SW 1271 (cell line): ENCODE measurements around the gene CD9.
"Not testable (repeated sequence)": the region's sequence is repeated elsewhere in the genome, so short reads cannot be mapped to it uniquely, and the experiment has no call there.

Experiments used
- DNase-seq, 2 experiments: peaks; one replicate each; lab custom pipeline; 2025; lab: John Stamatoyannopoulos, UW

The CD9 gene, protein sequence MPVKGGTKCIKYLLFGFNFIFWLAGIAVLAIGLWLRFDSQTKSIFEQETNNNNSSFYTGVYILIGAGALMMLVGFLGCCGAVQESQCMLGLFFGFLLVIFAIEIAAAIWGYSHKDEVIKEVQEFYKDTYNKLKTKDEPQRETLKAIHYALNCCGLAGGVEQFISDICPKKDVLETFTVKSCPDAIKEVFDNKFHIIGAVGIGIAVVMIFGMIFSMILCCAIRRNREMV

DNA sequence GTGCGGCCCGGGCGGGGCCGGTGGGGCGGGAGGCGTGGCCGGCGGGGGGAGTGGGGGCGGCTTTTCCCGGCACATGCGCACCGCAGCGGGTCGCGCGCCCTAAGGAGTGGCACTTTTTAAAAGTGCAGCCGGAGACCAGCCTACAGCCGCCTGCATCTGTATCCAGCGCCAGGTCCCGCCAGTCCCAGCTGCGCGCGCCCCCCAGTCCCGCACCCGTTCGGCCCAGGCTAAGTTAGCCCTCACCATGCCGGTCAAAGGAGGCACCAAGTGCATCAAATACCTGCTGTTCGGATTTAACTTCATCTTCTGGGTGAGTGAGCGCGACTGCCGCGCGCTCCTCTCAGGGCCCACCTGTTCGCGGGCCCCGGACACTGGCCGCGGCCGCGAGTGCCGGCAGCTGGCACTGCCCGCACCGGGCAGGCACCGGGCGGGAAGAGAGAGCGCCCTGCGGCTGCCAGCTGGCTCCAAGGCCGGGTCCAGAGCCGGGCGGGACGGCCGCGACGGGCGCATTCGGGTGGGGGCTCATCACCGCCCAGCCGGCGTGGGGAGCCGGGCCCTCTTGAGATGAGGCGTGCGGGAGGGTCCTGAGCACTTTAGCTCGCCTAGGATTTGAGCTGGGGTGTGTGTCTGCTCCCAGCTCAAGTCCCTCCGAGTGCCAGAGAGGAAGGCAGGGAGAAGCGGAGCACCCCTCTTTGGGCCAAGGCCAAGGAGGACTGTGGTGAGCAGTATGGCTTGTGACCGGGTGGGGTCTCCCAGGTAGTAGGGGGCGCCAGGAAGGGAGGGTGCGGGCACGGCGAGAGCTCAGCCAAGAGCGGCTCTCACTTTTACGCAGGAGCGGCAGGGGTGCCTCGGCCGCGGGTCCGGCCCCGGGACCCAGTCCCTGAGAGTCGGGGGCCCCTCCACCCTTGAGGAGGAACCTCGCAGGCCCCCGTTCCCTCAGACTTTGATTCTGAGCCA lies at the start of gene CD9:
Gene CD9 (plus strand): TSS at position 145 of the 957 bp plus-strand sequence. CDS start 100 bp downstream, at position 245.
- peak; percentile 43 to 73 for DNase-seq

DNA sequence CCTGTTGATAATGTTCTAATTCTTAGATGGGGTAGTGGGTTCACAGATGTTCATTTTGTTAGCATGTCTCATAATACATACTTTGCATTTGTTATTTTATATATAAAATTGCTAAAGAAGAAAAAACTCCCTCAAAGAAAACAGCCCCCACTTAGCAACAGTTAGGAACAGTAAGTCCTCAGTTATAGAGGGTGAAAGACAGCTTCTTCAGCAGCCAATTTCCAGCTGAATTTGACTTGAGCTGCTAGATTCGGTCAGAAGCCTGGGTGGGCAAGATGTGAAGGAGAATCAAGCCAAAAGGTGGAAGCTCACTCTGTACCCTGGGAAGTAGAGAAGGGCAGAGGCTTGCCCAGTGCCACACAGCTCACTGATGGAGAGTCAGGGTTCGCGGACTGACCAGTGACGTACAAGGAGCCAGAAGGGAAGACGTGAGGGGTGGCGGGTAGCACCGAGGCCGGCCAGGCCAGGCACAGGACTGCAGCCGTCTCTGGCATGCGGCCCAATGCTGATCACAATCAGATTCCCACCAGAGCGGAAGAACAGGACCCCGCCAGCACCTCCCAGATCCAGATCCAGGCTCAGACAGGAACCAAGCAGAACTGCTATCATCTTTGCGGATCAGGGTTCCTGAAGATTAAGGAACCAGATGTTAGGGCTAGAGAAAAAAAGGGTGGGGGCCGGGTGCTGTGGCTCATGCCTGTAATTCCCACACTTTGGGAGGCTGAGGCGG lies 45.3 kb upstream of the CD9 start:
- DNase-seq = no peak

DNA sequence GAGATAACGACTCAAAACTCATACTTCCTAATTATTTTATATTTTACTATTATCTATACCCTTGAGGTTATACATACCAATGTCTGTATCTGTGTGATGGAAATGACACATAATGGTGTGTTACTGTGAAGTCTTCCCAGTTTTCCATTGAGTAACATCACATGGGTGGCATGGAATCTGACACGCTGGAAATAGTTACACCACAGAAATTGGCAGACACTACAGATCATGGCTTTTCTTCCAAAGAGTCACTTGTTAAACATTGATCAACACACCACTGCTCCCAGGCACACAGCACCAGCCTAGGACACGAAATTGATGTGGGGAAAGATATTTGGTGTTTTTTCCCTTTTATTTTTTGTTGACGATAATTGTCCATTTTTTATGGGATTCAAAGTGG lies 42.7 kb upstream of the CD9 start:
- DNase-seq = no peak

DNA sequence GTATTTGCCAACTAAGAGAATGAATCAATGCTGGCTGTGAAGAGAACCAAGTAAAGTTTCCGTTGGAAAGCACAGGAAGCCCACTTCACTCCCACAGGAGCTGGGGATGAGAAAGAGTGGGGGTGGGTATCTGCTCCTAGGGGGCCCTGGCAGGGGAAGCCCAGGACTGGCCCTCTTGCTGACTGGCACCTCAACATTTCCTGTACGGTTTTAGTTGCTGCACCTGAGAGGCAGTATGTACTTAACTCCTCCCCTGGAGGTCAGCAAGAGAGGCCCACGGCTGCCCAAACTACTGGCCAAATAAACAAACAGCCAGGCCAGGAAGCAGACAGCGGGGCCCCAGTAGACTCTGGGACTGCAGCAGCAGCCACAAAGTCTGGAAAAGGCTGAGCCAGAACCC lies 41.9 kb upstream of the CD9 start:
- no peak for DNase-seq

DNA sequence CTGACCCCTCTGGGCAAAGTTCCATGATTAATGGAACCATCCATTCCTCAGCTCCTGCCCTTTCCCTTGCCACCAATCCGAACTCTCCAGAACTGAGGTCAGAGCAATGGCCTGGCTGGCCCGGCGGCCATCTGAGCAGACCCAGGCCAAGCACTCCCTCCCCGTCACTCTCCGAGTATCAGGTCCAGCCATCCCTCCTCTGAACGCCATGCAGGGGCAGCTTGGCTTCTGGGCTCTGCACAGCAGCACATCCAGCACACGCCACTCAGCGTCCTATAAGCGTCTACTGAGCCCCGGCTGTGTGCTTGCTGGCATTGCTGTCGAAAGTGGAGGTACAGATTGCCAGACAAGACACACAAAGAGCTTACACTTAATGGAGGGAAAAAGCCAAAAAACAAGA lies 41.5 kb upstream of the CD9 start:
- DNase-seq = no peak

DNA sequence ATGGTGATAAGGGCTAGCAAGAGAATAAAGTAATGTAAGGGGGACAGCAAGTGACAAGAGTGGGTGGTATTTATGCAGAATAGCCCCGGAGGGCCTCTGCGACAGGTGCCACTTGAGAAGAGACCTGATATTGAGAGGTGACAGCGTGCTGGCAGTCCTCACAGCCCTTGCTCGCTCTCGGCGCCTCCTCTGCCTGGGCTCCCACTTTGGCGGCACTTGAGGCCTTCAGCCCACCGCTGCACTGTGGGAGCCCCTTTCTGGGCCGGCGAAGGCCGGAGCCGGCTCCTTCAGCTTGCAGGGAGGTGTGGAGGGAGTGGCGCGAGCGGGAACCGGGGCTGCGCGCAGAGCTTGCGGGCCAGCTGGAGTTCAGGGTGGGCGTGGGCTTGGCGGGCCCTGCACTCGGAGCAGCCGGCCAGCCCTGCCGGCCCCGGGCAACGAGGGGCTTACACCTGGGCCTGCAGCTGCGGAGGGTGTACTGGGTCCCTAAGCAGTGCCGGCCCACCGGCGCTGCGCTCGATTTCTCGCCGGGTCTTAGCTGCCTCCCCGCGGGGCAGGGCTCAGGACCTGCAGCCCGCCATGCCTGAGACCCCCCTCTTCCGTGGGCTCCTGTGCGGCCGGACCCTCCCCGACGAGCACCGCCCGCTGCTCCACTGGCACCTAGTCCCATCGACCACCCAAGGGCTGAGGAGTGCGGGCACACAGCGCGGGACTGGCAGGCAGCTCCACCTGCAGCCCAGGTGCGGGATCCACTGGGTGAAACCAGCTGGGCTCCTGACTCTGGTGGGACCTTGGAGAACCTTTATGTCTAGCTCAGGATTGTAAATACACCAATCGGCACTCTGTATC lies 40.8 kb upstream of the CD9 start:
- DNase-seq = not testable (repeated sequence)

DNA sequence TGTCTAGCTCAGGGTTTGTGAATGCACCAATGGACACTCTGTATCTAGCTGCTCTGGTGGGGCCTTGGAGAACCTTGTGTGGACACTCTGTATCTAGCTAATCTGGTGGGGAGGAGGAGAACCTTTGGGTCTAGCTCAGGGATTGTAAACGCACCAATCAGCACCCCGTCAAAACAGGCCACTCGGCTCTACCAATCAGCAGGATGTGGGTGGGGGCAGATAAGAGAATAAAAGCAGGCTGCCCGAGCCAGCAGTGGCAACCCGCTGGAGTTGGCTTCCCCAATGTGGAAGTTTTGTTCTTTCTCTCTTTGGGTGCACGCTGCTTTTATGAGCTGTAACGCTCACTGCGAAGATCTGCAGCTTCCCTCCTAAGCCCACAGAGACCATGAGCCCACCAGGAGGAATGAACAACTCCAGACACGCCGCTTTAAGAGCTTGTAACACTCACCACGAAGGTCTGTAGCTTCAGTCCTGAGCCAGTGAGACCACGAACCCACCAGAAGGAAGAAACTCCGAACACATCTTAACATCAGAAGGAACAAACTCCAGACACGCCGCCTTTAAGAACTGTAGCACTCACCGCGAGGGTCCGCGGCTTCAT lies 40.1 kb upstream of the CD9 start:
- not testable (repeated sequence) for DNase-seq

DNA sequence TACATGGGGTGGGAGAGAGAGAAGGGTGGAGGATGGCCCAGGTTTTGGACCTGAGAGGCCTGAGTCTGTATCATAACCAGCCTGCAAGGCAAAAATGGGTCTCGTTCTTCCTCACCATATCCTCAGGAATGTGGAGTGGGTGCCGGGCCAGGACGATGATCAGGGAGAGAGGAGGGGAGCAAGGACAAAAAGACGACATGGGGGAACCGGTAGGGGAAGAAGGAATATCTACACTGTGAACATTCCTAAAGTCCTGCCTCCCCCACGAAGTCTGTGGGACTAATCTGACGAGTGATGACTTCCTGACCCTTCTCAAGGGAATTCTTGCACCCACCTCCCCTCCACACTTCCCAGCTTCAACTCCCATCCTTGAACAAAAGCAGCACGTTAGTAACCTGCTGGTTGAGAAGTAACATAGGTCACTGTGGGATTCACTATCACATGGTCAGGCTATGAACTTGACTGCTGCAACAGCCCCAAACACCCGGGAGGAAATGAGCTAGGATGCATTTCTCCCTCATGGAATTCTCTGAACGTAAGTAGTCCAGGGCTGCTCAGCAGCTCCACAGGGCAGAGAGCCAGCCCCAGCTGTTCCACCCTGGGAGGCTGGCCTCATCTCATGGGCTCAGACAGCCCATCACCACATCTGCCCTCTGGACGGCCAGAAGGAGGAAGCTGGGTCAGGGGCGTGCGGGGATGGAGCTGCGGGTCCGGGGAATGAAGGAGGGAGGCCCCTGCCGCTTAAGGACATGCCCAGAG lies 38.9 kb upstream of the CD9 start:
- no peak for DNase-seq

DNA sequence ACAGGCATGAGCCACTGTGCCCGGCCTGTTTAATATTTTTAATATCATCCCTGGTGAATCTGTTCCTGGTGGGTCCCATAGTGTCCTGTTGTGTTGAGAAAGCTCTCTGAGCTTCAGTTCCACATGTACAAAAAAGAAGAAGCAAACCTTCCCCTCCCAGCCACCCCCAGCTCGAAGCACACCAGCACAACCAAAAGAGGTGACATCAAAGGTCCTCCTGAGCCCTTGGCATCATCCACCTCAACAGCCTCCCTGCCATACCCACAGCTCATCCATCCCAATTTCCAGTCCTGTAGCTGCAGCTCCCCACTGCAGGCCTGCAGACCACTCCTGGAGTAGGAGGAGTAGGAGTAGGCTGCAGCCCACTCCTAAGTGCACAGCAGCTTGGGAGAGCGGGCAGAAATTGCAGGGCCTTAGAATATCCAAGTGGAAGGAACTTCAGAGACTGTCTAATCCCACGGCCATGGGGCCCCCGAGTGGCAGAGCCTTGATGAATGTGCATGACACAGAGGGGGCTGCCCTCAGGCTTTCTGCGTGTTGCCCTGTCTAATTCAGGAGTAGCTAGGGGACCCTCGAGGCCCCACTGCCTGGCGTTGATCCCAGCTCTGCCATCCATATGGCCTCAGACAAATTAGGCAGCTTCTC lies 36.7 kb upstream of the CD9 start:
- DNase-seq = no peak

DNA sequence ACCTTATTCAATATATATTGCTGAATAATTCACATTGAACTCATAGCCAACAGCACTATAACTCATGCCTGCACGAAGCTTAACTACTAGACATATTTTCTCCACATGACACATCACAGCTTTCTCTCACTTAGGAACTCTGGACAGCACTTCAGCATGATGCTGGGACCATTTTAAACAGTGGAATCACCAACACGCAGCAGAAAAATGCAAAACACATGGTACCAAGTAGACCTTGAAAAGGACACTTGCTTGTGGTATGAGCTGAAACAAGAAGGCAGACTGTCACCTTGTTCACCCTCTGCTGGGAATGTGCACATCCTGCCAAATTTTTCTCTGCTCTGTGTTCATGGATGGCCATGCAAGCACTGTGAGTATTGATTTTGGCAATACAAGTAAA lies 34.8 kb upstream of the CD9 start:
- no peak for DNase-seq

DNA sequence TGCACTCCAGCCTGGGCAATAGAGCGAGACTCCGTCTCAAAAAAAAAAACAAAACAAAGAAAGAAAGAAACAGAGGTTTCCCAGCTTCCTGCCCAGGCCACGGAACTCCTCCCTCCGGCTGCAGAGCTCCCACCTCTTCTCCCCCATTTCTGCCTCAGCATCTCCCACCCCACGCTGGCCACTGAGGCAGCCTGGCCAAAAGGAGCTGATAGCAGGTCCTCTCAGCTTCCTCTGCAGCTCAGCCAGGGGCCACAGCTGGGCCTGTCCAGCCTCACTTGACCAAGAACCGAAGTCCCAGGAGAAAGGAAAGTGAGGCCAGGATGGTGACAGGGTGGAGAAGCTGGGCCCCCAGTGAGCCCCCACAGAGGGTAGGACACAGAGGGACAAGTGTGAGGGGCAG lies 33.4 kb upstream of the CD9 start:
- DNase-seq = no peak

DNA sequence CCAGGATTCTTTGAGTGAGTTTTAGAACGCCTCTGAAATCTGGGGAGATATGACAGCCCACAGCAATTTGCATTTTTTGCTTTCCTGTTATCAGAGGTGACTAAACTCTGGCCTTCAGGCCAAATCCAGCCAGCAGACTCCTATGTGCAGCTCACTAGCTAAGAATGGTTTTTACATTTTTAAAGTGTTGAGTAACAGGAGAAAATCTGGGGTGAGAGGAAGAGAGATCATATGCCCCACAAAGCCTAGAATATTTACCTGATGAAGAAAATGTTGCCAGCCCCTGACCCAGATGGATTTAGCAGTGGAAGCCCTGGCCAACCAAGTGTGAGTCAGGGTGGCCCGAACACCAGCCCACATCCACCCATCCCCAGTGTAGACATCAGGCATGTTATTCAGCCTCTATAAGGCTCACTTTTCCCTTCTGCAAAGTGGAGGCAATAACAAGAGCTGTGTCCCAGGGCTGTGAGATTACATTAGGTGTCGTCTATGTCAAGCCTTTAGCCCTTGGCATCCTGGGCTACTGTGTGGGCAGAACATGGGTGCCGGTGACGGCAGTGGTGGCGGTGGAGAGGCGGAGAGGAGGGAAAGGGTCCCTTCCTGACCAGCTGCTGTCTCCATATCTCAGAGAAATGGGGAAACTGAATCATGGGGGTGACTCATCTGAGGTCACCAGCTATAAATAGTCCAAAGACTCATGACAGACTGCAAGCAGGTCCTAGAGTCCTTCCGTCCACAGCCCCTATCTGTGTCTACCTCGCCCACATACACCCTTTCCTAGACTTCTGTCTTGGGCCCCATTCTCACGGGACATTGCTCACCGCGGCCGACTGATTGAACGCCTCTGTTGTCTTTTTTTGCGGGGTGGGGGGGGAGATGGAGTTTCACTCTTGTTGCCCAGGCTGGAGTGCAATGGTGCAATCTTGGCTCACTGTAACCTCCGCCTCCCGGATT lies 32.6 kb upstream of the CD9 start:
- peak; percentile 93 to 95 for DNase-seq

DNA sequence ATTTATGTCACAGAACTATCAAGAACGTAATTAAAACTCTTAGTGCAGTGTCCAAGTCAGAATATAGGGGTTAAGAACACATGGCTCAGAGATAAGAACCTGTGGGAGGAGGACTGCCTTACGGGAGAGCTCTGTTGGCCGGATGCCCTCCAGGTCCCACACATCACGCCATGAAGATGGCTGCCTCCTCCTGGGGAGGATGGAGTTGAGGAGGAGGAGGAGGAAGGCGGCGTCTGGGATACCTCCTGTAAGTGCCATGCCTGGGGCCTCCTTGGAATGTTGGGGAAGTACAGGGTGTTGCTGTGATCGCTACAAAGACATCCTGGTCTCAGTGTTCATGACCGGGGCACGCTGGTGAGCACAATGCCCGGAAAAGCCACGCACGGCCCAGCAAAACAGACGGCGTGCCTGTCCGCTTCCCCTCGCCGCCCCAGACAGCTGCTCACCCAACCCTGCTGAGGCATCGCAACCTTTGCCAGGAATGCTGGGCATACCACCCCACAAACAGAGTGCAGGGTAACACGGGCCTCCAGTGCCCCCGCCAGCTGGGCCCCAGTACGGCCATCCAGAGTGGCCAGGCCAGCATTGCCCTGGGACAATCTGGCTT lies 28.7 kb upstream of the CD9 start:
- DNase-seq = no peak

DNA sequence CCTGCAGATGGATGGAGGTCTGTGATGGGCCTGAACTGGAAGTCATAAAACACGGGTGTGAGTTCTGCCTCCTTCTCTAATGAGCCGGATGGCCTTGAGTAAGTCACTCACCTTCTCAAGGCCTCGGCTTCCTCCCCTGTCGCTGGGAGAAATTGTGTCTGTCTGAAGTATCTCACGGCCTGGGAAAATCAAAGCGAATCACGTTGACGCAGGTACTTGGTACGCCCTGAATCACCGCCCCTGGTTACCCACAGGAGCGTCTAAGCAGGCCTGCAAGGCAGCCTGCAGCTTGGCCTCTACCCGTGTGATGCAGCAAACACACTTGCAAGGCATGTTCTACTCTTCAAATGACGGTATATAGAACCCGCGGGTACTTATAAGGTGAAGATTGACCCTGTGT lies 28.1 kb upstream of the CD9 start:
- no peak for DNase-seq

DNA sequence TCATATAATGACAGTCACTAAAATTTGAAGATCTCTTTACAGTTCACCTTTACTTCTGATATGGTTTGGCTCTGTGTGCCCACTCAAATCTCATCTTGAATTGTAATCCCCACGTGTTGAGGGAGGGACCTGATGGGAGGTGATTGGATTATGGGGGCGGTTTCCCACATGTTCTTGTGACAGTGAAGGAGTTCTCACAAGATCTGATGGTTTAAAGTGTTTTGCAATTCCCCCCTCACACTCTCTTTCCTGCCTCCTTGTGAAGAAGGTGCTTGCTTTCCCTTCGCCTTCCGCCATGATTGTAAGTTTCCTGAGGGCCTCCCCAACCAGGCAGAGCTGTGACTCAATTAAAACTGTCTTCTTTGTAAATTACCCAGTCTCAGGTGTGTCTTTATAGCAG lies 27.3 kb upstream of the CD9 start:
- no peak for DNase-seq

DNA sequence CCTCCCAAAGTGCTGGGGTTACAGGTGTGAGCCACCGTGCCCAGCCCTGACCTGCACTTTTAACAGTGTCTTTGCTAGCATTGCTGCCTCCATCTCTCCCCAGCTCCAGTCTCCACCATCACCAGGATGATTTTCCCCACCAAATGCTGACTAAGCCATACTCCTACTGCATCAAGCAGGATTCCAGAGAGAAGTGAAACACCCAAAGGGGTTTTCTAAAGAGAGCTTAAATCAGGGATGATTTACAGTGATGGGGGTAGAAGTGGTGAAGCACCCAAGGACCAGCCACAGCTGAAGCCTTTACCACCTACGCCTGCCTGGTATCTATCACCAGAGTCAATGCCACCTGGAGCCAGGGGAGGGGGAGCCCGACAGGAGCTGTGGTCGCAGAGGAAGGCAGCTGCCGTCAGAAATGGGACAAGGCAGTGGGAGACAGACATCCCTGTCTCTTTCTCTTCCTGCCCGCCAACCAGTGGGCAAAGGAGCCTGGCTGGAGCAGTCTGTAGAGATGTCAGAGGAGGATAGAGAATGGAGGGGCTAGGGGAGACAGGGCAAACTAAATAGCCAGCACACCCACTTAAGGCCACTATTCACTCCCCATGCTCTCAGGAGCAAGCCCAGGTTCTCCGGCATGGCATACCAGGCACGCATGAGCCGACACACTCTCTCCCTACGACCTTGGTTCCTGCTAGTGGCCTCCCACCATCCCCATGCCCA lies 22.4 kb upstream of the CD9 start:
- no peak for DNase-seq

DNA sequence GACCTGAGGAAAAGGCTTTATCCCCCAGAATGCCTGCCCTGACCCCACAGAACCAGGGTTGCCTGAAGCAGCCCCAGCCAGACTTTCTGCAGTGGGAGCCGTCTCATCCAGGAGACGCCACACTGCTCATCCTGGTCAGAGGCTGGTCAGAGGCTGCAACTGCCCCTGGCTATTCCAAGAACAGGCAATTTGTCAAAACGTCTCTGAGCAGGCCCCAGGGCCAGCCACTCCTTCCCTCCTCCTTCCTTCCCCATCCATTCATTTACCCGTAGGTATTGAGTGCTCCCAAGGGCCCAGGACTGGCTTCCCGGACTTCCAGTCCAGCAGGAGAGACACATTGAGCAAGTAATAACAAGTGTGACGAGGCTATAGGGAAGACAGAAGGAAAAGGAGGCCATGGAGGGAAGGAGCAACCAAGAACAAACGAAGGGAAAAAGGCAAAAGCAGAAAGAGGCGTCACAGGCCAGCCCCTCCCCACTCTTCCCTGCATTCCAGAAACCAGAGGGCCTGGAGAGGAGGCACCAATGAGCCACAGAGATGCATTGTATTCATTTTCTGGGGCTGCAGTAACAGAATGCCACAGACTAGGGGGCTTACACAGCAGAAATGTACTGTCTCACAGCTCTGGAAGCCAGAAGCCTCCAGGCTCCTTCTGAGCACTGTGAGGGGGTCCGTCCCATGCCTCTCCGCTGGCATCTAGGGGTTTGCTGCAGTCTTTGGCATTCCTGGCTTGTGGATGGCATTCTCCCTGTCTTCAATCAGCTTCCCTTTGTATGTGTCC lies 21.0 kb upstream of the CD9 start:
- no peak for DNase-seq
